ENCODE results near the gene HMGXB4.

HMGXB4 gene

GRCh38 chr22:35310556-35311550 is 53.6 kb downstream of the HMGXB4 start:
- DNase-seq (ENCODE audit: low read depth): no peak

- DNase-seq (ENCODE audit: low read depth): no peak
Observed at GRCh38 chr22:35311551-35311999, 54.3 kb downstream of the HMGXB4 start.

GRCh38 chr22:35312198-35313059 is 55.1 kb downstream of the HMGXB4 start:
- DNase-seq (ENCODE audit: low read depth): peak; percentile 63

GRCh38 chr22:35313311-35314121 is 56.2 kb downstream of the HMGXB4 start:
- peak; percentile 80 for DNase-seq (ENCODE audit: low read depth)

- no peak for DNase-seq (ENCODE audit: low read depth)
Observed at GRCh38 chr22:35314161-35314942, 57.1 kb downstream of the HMGXB4 start.

- DNase-seq (ENCODE audit: low read depth): no peak
Observed at GRCh38 chr22:35315141-35315854, 58.0 kb downstream of the HMGXB4 start.

GRCh38 chr22:35315855-35316745 is 58.8 kb downstream of the HMGXB4 start:
- no peak for DNase-seq (ENCODE audit: low read depth)

GRCh38 chr22:35316751-35317150 is 59.5 kb downstream of the HMGXB4 start:
- DNase-seq (ENCODE audit: low read depth): no peak

- DNase-seq (ENCODE audit: low read depth): no peak
Observed at GRCh38 chr22:35317680-35318290, 60.5 kb downstream of the HMGXB4 start.

GRCh38 chr22:35318346-35319215 is 61.3 kb downstream of the HMGXB4 start:
- no peak for DNase-seq (ENCODE audit: low read depth)

- DNase-seq (ENCODE audit: low read depth): no peak
Observed at GRCh38 chr22:35319244-35319985, 62.1 kb downstream of the HMGXB4 start.

- DNase-seq (ENCODE audit: low read depth): no peak
Observed at GRCh38 chr22:35322126-35322525, 64.8 kb downstream of the HMGXB4 start.

GRCh38 chr22:35322893-35323292 is 65.6 kb downstream of the HMGXB4 start:
- DNase-seq (ENCODE audit: low read depth): no peak

- DNase-seq (ENCODE audit: low read depth): no peak
Observed at GRCh38 chr22:35323305-35323704, 66.0 kb downstream of the HMGXB4 start.

GRCh38 chr22:35324067-35324466 is 66.8 kb downstream of the HMGXB4 start:
- no peak for DNase-seq (ENCODE audit: low read depth)

GRCh38 chr22:35324762-35325161 is 67.5 kb downstream of the HMGXB4 start:
- no peak for DNase-seq (ENCODE audit: low read depth)

- DNase-seq (ENCODE audit: low read depth): no peak
Observed at GRCh38 chr22:35325209-35325608, 67.9 kb downstream of the HMGXB4 start.
